Tongue (tissue), 2 donors: ENCODE data around the gene DOK4. TPM values are rescaled to one million over a fixed set of nuclear protein-coding genes. Genes with fewer than 3 reads are reported as not detected.

Experiments used
- DNase-seq: peaks from one replicate; pipeline ENCODE4 v3.0.0-alpha.2; 2015
- total RNA-seq: library from RNA; depleted of rRNA; stranded (reverse); fragments of >200 nt; gene quantifications from one replicate; pipeline ENCODE4 v1.2.3, GENCODE V29; 2014

DOK4 gene
- total RNA-seq, 1 donor from 2014 or later = 17.6 TPM

GRCh38 chr16:57518922-57519321 is 32.6 kb upstream of the DOK4 start:
- DNase-seq = no peak

- DNase-seq = no peak
These were observed 32.2 kb upstream of the DOK4 start for GRCh38 chr16:57518520-57518919.

- DNase-seq = no peak
These were observed 31.4 kb upstream of the DOK4 start for GRCh38 chr16:57517397-57518367.

- no peak for DNase-seq
These were observed 30.5 kb upstream of the DOK4 start for GRCh38 chr16:57516773-57517172.

GRCh38 chr16:57516176-57516725 is 30.0 kb upstream of the DOK4 start:
- no peak for DNase-seq

GRCh38 chr16:57514791-57515600 is 28.7 kb upstream of the DOK4 start:
- no peak for DNase-seq

GRCh38 chr16:57514371-57514770 is 28.1 kb upstream of the DOK4 start:
- DNase-seq = no peak

- no peak for DNase-seq
These were observed 27.2 kb upstream of the DOK4 start for GRCh38 chr16:57513371-57514102.

GRCh38 chr16:57512296-57513001 is 26.2 kb upstream of the DOK4 start:
- no peak for DNase-seq

- no peak for DNase-seq
These were observed 24.0 kb upstream of the DOK4 start for GRCh38 chr16:57510016-57510871.

GRCh38 chr16:57509231-57509923 is 23.1 kb upstream of the DOK4 start:
- DNase-seq = no peak

- no peak for DNase-seq
These were observed 21.7 kb upstream of the DOK4 start for GRCh38 chr16:57508035-57508425.

GRCh38 chr16:57507136-57508034 is 21.1 kb upstream of the DOK4 start:
- DNase-seq = peak; percentile 42

GRCh38 chr16:57505169-57505568 is 18.9 kb upstream of the DOK4 start:
- no peak for DNase-seq

- no peak for DNase-seq
These were observed 18.2 kb upstream of the DOK4 start for GRCh38 chr16:57504491-57504890.

- DNase-seq = no peak
These were observed 17.7 kb upstream of the DOK4 start for GRCh38 chr16:57504001-57504400.

- no peak for DNase-seq
These were observed 17.1 kb upstream of the DOK4 start for GRCh38 chr16:57503366-57503765.

GRCh38 chr16:57502048-57502775 is 15.9 kb upstream of the DOK4 start:
- no peak for DNase-seq
